Transverse colon (tissue), 4 donors: ENCODE results near the gene PPP1R7. TPM values are rescaled to one million over a fixed set of nuclear protein-coding genes. Genes with fewer than 3 reads are reported as not detected.

Source experiments
- DNase-seq: peaks from one replicate; pipeline ENCODE4 v3.0.0-alpha.2; 2019
- H3K27ac ChIP-seq, 4 donors: fragments of 200-600 bp; sonication (generic); 2 replicates each; pipeline ENCODE4 v1.5.1; 2016 to 2018; ENCODE audit warnings: inconsistent platforms in 4 of 4
- H3K27me3 ChIP-seq: fragments of 200-600 bp; sonication (generic); 2 replicates; pipeline ENCODE4 v1.5.1; 2017; ENCODE audit warnings: inconsistent platforms
- H3K36me3 ChIP-seq, 4 donors: fragments of 200-600 bp; sonication (generic); 2 replicates each; pipeline ENCODE4 v1.5.1; 2017 to 2019; ENCODE audit warnings: inconsistent platforms in 4 of 4
- H3K4me1 ChIP-seq, 4 donors: fragments of 200-600 bp; sonication (generic); 2 replicates each; pipeline ENCODE4 v1.5.1; 2017 to 2020; ENCODE audit warnings: inconsistent platforms in 4 of 4
- H3K4me3 ChIP-seq, 4 donors: fragments of 200-600 bp; sonication (generic); 1 replicate in 1 of 4; 2 replicates in 3 of 4; pipeline versions ENCODE4 v1.5.1 to v1.6.1; 2017 to 2019; ENCODE audit warnings: inconsistent platforms in 4 of 4
- H3K9me3 ChIP-seq, 2 donors: fragments of 200-600 bp; sonication (generic); 2 replicates each; pipeline ENCODE4 v1.5.1; 2017 to 2019; ENCODE audit warnings: inconsistent platforms in 2 of 2
- EP300 ChIP-seq: sonication (generic); formaldehyde crosslinking; IDR thresholded peaks from one replicate; pipeline ENCODE4 v1.6.1; 2017; ENCODE audit warnings: antibody characterized with exemption, low read depth
- POLR2A ChIP-seq: fragments of 450-650 bp; IDR thresholded peaks from one replicate; pipeline ENCODE4 v1.6.1; 2016; ENCODE audit warnings: antibody characterized with exemption, mild to moderate bottlenecking, moderate library complexity
- POLR2AphosphoS5 ChIP-seq, 3 donors: sonication (generic); formaldehyde crosslinking; IDR thresholded peaks; one replicate each; pipeline ENCODE4 v1.6.1; 2016; ENCODE audit warnings: antibody characterized with exemption in 3 of 3
- WGBS, 2 donors: methylation state at CpG; one replicate each; pipeline ENCODE4 v1.1.5; 2018; ENCODE audit warnings: low coverage in 1 of 2; 5-methylcytosine and 5-hydroxymethylcytosine counted together
- in situ Hi-C, 4 donors: fragments of 200-750 bp; cut with MboI; loops; one replicate each; pipeline versions ENCODE4 v1.15.0 to v1.15.1; 2017; ENCODE audit warnings: low sequenced_read_pairs in 3 of 4, low pct_ligation_motif_present in 1 of 4, low pct_unique_long_range_greater_than_20kb in 1 of 4
- intact Hi-C: fragments of 100-400 bp; cut with DNase I; formaldehyde crosslinking; loops from one replicate; pipeline ENCODE4 v1.15.1; 2023; ENCODE audit warnings: low total_unique reads
- total RNA-seq, 4 donors: library from RNA; depleted of rRNA; stranded (reverse); fragments of >200 nt; gene quantifications; one replicate each; pipeline ENCODE4 v1.1.0, GENCODE V29; 2016
- TF ChIP-seq, protein P1 (sequence below), 5 experiments: fragments of 200-600 bp in 3 of 5; fragments of 450-650 bp in 2 of 5; sonication (generic) in 3 of 5; IDR thresholded peaks; 1 replicate in 2 of 5; 2 replicates in 3 of 5; pipeline ENCODE4 v1.5.1; 2016 to 2017; ENCODE audit warnings: antibody characterized with exemption in 5 of 5, inconsistent platforms in 3 of 5, mild to moderate bottlenecking in 2 of 5, moderate library complexity in 1 of 5

PPP1R7 gene
- total RNA-seq, 4 donors from 2014 or later = 10.8 to 84.2 (median 46.5) TPM

DNA sequence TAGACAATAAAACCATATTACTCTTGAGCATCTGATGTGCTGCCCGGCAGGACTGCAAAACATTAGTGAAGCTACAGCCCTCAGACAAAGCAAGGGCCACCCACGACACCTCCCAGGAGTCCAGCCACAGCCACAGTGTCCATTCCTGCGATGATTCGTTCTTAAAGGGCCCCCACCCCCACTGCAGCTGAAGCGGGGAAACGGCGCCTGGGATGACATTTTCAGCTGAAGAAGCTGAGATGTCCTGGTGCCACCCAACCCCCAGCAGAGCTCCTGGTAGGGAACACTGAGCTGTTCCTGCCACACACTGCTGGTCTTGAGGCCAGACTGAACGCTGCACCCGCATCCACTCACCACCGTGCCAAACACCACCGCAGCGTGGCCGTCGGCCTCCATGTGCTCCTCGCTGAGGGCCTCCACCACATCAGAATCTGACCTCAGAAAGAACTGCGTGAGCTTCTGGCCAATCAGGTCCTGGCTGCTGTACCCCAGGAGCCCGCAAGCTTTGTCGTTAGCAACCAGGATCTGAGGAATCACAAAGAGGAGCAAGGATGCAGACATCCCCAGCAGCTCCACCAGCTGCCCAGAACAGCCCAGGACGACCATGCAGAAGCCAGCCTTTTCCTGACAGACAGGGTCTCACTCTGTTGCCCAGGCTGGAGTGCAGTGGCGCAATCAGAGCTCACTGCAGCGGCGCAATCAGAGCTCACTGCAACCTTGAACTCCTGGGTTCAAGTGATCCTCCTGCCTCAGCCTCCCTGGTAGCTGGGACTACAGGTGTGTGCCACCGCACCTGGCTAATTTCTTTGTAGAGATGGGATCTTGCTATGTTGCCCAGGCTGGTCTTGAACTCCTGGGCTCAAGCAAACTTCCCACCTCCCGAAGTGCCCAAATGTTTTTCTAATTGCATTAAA, 10.5 kb upstream of the PPP1R7 start:
- in situ Hi-C loops = no loop called here
- Histone ChIP-seq H3K27me3 (no peaks in the 10 kb centered on the region), H3K36me3 (no peaks in the 10 kb centered on the region), H3K4me3 (no peak overlapping the region), H3K9me3 (no peaks in the 10 kb centered on the region), H3K4me1 (peaks cover 0 to 6% (median 3%) of the 10 kb centered on the region in 4 donors), H3K27ac (no peak overlapping the region)
- no peak for DNase-seq
- TF ChIP-seq POLR2AphosphoS5 (IDR thresholded peaks at IDR 0.05) (no peak), POLR2A (no peak), EP300 (no peak)
- TF ChIP-seq, protein P1, sequence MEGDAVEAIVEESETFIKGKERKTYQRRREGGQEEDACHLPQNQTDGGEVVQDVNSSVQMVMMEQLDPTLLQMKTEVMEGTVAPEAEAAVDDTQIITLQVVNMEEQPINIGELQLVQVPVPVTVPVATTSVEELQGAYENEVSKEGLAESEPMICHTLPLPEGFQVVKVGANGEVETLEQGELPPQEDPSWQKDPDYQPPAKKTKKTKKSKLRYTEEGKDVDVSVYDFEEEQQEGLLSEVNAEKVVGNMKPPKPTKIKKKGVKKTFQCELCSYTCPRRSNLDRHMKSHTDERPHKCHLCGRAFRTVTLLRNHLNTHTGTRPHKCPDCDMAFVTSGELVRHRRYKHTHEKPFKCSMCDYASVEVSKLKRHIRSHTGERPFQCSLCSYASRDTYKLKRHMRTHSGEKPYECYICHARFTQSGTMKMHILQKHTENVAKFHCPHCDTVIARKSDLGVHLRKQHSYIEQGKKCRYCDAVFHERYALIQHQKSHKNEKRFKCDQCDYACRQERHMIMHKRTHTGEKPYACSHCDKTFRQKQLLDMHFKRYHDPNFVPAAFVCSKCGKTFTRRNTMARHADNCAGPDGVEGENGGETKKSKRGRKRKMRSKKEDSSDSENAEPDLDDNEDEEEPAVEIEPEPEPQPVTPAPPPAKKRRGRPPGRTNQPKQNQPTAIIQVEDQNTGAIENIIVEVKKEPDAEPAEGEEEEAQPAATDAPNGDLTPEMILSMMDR (IDR thresholded peaks at IDR 0.05) = no peak
- intact Hi-C loops = no loop called here
- WGBS, 2 donors = 73 to 96% methylated on average over 3 to 24 of the region's 24 CpGs

DNA sequence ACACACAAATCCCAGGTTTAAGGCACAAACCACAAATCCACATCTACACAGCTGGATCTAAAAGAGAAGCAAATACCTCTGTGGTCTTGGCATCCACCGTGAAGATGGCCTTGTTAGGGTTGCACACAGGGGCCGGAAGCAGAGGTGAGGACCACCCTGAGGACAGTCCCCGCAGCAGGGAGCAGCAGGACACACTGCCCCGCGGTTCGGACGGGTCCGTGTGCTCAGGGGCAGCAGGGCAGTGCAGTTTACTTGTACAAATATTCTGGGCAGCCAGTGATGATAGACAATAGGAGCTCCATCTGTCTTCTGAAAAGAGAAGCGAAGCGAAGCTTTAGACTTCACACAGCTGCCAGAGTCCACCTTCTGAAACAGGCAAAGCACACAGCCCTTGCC, 9.8 kb upstream of the PPP1R7 start:
- intact Hi-C loops = no loop called here
- no peak for TF ChIP-seq POLR2AphosphoS5 (IDR thresholded peaks at IDR 0.05)
- TF ChIP-seq, protein P1 (IDR thresholded peaks at IDR 0.05) = no peak
- TF ChIP-seq EP300 = no peak
- no peak for TF ChIP-seq POLR2A
- no peaks in the 10 kb centered on the region for H3K27me3 ChIP-seq
- DNase-seq = no peak
- H3K4me1 ChIP-seq = peaks cover 0 to 6% (median 3%) of the 10 kb centered on the region in 4 donors
- H3K27ac ChIP-seq = no peak overlapping the region
- 94% methylated on average over 10 of the region's 10 CpGs; no CpG with 5 or more reads in 1 of the 2 donors for WGBS, 2 donors
- no peaks in the 10 kb centered on the region for H3K9me3 ChIP-seq
- H3K4me3 ChIP-seq = no peak overlapping the region
- H3K36me3 ChIP-seq = no peaks in the 10 kb centered on the region
- in situ Hi-C loops = no loop called here

GRCh38 chr2:241141214-241141770, 9.0 kb upstream of the PPP1R7 start:
- in situ Hi-C loops = no loop called here
- no peaks in the 10 kb centered on the region for H3K36me3 ChIP-seq
- intact Hi-C loops = no loop called here
- H3K27ac ChIP-seq = no peak overlapping the region
- H3K9me3 ChIP-seq = no peaks in the 10 kb centered on the region
- peaks cover 0 to under 1% (median under 1%) of the 10 kb centered on the region in 4 donors for H3K4me1 ChIP-seq
- H3K27me3 ChIP-seq = no peaks in the 10 kb centered on the region
- no peak overlapping the region for H3K4me3 ChIP-seq
- TF ChIP-seq POLR2A (no peak), EP300 (no peak), POLR2AphosphoS5 (IDR thresholded peaks at IDR 0.05) (no peak)
- TF ChIP-seq, protein P1 (IDR thresholded peaks at IDR 0.05) = no peak
- DNase-seq = no peak
- WGBS, 2 donors = 94 to 100% methylated on average over 9 to 14 of the region's 14 CpGs

DNA sequence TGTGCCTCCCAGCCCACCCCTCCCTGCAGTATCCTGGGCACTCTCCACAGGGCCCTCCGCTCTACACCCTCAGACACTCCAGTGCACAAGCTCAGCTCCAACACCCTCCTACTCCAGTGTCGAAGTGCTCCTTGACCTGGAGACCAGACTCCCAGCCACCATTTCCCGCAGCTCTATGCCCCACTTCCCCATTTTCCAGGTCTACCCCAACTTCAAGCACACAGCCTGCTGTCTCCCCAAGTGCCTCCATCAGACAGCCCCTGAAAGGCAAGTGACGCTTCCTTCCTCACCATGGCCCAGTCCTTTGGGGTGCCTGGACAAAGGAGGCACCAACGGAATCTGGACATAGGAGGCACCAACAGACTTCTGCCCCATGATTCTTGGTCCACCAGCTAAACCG, 8.2 kb upstream of the PPP1R7 start:
- no peaks in the 10 kb centered on the region for H3K36me3 ChIP-seq
- in situ Hi-C loops (no loop called here), intact Hi-C loops (no loop called here)
- TF ChIP-seq POLR2A (no peak), EP300 (no peak), POLR2AphosphoS5 (IDR thresholded peaks at IDR 0.05) (no peak)
- TF ChIP-seq, protein P1 (IDR thresholded peaks at IDR 0.05) = no peak
- H3K4me3 ChIP-seq = no peak overlapping the region
- no peak overlapping the region for H3K27ac ChIP-seq
- no peaks in the 10 kb centered on the region for H3K27me3 ChIP-seq
- H3K4me1 ChIP-seq = no peaks in the 10 kb centered on the region
- no peak for DNase-seq
- WGBS, 2 donors = 92 to 93% methylated on average over 2 to 6 of the region's 6 CpGs
- H3K9me3 ChIP-seq = no peaks in the 10 kb centered on the region
